ENCODE results near the gene OR4E2. TPM values are rescaled to one million over a fixed set of nuclear protein-coding genes. Genes with fewer than 3 reads are reported as not detected.

OR4E2 gene
- polyA plus RNA-seq, 1 of the 3 experiments (the other 2 are of a cell fraction): not detected

DNA sequence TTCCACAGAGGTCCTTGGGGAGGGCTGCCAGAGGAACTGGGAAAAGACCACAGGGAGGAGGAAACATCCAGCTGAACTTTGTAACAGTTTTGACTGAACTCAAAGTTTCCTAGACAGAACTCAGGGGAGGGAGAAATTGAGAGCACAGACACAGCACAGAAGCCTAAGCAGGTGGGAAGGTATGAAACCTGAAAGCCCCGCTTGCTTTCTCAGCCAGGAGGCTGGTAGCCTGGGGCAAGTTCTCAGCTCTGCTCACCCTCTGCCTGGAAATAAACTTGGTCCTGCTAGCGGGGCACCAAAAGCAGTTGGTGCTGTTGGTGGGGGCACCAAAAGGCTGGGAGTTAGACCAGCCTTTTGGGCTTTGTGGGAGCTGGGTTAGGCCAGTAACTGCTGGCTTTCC, 45.9 kb downstream of the OR4E2 start:
- CTCF ChIA-PET: interaction anchor here (4.0 kb wide), 1 partner anchor 12 kb away, joined by 30 read pairs; no protein-coding TSS in a partner anchor
- DNase-seq: no peak

DNA sequence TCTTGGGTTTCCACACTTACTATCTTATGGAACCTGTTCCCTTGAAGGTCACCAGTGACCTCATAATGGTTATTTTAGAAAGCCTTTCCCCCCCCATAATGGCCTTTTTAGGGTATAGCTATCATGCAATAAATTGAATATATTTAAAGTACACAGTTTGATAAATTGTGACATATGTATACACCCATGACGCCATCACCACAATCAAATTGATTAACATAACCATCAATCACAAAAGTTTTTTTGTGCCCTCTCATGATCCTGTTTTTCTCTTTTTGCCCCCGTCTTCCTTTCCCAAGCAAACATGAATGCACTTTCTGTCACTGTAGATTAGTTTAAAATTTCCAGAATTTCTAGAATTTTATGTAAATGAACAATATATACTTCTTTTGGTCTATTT, 48.7 kb downstream of the OR4E2 start:
- CTCF ChIA-PET: interaction anchor here (4.0 kb wide), 1 partner anchor 9 kb away, joined by 30 read pairs; no protein-coding TSS in a partner anchor
- no peaks in the 10 kb centered on the region for H3K36me3 ChIP-seq (replicated peaks in 1 of 2; ENCODE audit: control insufficient read depth in 1 of 2, insufficient read depth in 2 of 2, low read length in 1 of 2)
- no peak for TF ChIP-seq PBX3 (IDR thresholded peaks at IDR 0.05)
- no peak for TF ChIP-seq MAX (IDR thresholded peaks at IDR 0.05; ENCODE audit: low read depth)
- no peak for TF ChIP-seq TAF1 (IDR thresholded peaks at IDR 0.05; ENCODE audit: borderline replicate concordance, low read depth, low read length)
- TF ChIP-seq FOXJ3 (CRISPR knock-in tag; IDR thresholded peaks at IDR 0.05): no peak
- TF ChIP-seq, protein P1, sequence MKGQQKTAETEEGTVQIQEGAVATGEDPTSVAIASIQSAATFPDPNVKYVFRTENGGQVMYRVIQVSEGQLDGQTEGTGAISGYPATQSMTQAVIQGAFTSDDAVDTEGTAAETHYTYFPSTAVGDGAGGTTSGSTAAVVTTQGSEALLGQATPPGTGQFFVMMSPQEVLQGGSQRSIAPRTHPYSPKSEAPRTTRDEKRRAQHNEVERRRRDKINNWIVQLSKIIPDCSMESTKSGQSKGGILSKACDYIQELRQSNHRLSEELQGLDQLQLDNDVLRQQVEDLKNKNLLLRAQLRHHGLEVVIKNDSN (IDR thresholded peaks at IDR 0.05; ENCODE audit: borderline replicate concordance, low read depth): no peak
- no peak for TF ChIP-seq TEAD4 (IDR thresholded peaks at IDR 0.05; ENCODE audit: borderline replicate concordance, insufficient read depth)
- no peak for TF ChIP-seq POLR2AphosphoS5 (IDR thresholded peaks at IDR 0.05; ENCODE audit: low read depth, low read length)
- TF ChIP-seq RCOR1 (IDR thresholded peaks at IDR 0.05; ENCODE audit: low read length): no peak
- TF ChIP-seq ELF1 (IDR thresholded peaks at IDR 0.05): no peak
- TF ChIP-seq GABPA (IDR thresholded peaks at IDR 0.05; ENCODE audit: low read depth): no peak
- TF ChIP-seq IRF3 (IDR thresholded peaks at IDR 0.05; ENCODE audit: low read depth, low read length): no peak
- TF ChIP-seq REST (IDR thresholded peaks at IDR 0.05; ENCODE audit: low read depth, low read length): no peak
- no peak for TF ChIP-seq RAD21 (IDR thresholded peaks at IDR 0.05; ENCODE audit: low read length)
- no peak for TF ChIP-seq NRF1 (IDR thresholded peaks at IDR 0.05; ENCODE audit: low read depth, low read length)
- TF ChIP-seq SIN3A (IDR thresholded peaks at IDR 0.05; ENCODE audit: borderline replicate concordance, low read depth, low read length): no peak

More for the DNA sequence above, 45.9 kb downstream of the OR4E2 start:
- H3K27ac ChIP-seq (ENCODE audit: low read depth in 2 of 2, low read length in 1 of 2): no peak overlapping the region
- no peak overlapping the region for H3K9ac ChIP-seq
- H3K9me3 ChIP-seq: no peaks in the 10 kb centered on the region
- no peak overlapping the region for H3K4me3 ChIP-seq (ENCODE audit: low read depth in 2 of 2, low read length in 1 of 2)
- no peak overlapping the region for H2AFZ ChIP-seq (ENCODE audit: low read depth)
- POLR2A ChIA-PET: no interaction called here
- H3F3A ChIP-seq (replicated peaks; ENCODE audit: insufficient read depth): no peaks in the 10 kb centered on the region
- H3K4me1 ChIP-seq (ENCODE audit: control insufficient read depth in 1 of 2, insufficient read depth in 2 of 2, low read depth in 1 of 2, low read length in 1 of 2): no peaks in the 10 kb centered on the region
- H3K9me2 ChIP-seq: no peaks in the 10 kb centered on the region
- H3K27me3 ChIP-seq (ENCODE audit: insufficient read depth): peaks cover 9% of the 10 kb centered on the region; the same call in 1 of the 2 replicates
- no peaks in the 10 kb centered on the region for H4K20me1 ChIP-seq (ENCODE audit: insufficient read depth)
- H3K79me2 ChIP-seq (ENCODE audit: insufficient read depth): no peaks in the 10 kb centered on the region
- H3K4me2 ChIP-seq: no peak overlapping the region
- TF ChIP-seq NRF1 (IDR thresholded peaks at IDR 0.05; ENCODE audit: low read depth, low read length) (no peak), RFX5 (IDR thresholded peaks at IDR 0.05; ENCODE audit: low read length) (no peak), EP300 (IDR thresholded peaks at IDR 0.05; ENCODE audit: borderline replicate concordance in 1 of 2, low read depth in 1 of 2, low read length in 1 of 2) (no peak), FOSL2 (IDR thresholded peaks at IDR 0.05; ENCODE audit: borderline replicate concordance, low read depth) (no peak), MAX (IDR thresholded peaks at IDR 0.05; ENCODE audit: low read depth) (no peak), TCF12 (IDR thresholded peaks at IDR 0.05) (no peak), SIN3A (IDR thresholded peaks at IDR 0.05; ENCODE audit: borderline replicate concordance, low read depth, low read length) (no peak), MXI1 (IDR thresholded peaks at IDR 0.05; ENCODE audit: low read depth, low read length) (no peak), RCOR1 (IDR thresholded peaks at IDR 0.05; ENCODE audit: low read length) (no peak)
- TF ChIP-seq, protein P1 (IDR thresholded peaks at IDR 0.05; ENCODE audit: borderline replicate concordance, low read depth): no peak
- H3K36me3 ChIP-seq (replicated peaks in 1 of 2; ENCODE audit: control insufficient read depth in 1 of 2, insufficient read depth in 2 of 2, low read length in 1 of 2): no peaks in the 10 kb centered on the region
- WGBS (ENCODE audit: low lambda C conversion rate): 4% methylated on average over 2 of the region's 2 CpGs

More for the DNA sequence above, 48.7 kb downstream of the OR4E2 start:
- Histone ChIP-seq H3K4me2 (no peak overlapping the region), H3K9ac (no peak overlapping the region), H3F3A (replicated peaks; ENCODE audit: insufficient read depth) (no peaks in the 10 kb centered on the region), H4K20me1 (ENCODE audit: insufficient read depth) (no peaks in the 10 kb centered on the region), H3K27me3 (ENCODE audit: insufficient read depth) (peaks cover 9% of the 10 kb centered on the region; the same call in 1 of the 2 replicates), H3K9me3 (no peaks in the 10 kb centered on the region), H3K4me3 (ENCODE audit: low read depth in 2 of 2, low read length in 1 of 2) (no peak overlapping the region), H3K27ac (ENCODE audit: low read depth in 2 of 2, low read length in 1 of 2) (no peak overlapping the region), H3K9me2 (no peaks in the 10 kb centered on the region), H2AFZ (ENCODE audit: low read depth) (no peak overlapping the region), H3K4me1 (ENCODE audit: control insufficient read depth in 1 of 2, insufficient read depth in 2 of 2, low read depth in 1 of 2, low read length in 1 of 2) (no peaks in the 10 kb centered on the region), H3K79me2 (ENCODE audit: insufficient read depth) (no peaks in the 10 kb centered on the region)
- WGBS (ENCODE audit: low lambda C conversion rate): 3% methylated on average over 2 of the region's 2 CpGs
- POLR2A ChIA-PET: no interaction called here
- no peak for DNase-seq

Measured in SK-N-SH (cell line).